HepG2 (cell line): ENCODE measurements around the gene RASL10A. TPM values are rescaled to one million over a fixed set of nuclear protein-coding genes. Genes with fewer than 3 reads are reported as not detected.

Experiments used
- AGO2 ChIP-seq: fragments of 200-400 bp; formaldehyde crosslinking; optimal IDR thresholded peaks from 2 replicates; pipeline ENCODE3; 2017; ENCODE audit warnings: mild to moderate bottlenecking, low read depth, low read length, moderate library complexity
- CBX1 ChIP-seq: IDR thresholded peaks from one replicate; pipeline ENCODE4 v1.6.1; 2016; ENCODE audit warnings: antibody characterized with exemption, low read depth
- EED ChIP-seq: sonication (generic); formaldehyde crosslinking; IDR thresholded peaks from 2 replicates; pipeline ENCODE4 v1.5.0; 2020; ENCODE audit warnings: mild to moderate bottlenecking, missing genetic modification reagents
- GATAD2A ChIP-seq: IDR thresholded peaks from 2 replicates; pipeline ENCODE4 v1.6.1; 2016
- JUN ChIP-seq: sonication (generic); formaldehyde crosslinking; IDR thresholded peaks from 2 replicates; pipeline ENCODE4 v1.4.0; 2020; ENCODE audit warnings: mild to moderate bottlenecking, missing genetic modification reagents
- KLF15 ChIP-seq: sonication (generic); formaldehyde crosslinking; IDR thresholded peaks from 2 replicates; pipeline ENCODE4 v1.8.1; 2023; ENCODE audit warnings: borderline replicate concordance, mild to moderate bottlenecking, inconsistent platforms, missing genetic modification reagents, mixed read lengths
- MAFG ChIP-seq: sonication (generic); formaldehyde crosslinking; IDR thresholded peaks from 2 replicates; pipeline ENCODE4 v1.5.1; 2020; ENCODE audit warnings: mild to moderate bottlenecking, missing genetic modification reagents
- NONO ChIP-seq, 2 experiments: fragments of 450-650 bp in 1 of 2; sonication (generic) in 1 of 2; formaldehyde crosslinking in 1 of 2; IDR thresholded peaks in 1 of 2; conservative IDR thresholded peaks in 1 of 2; 2 replicates each; pipeline versions ENCODE4 v1.6.1 to v1.8.0; 2017 to 2022; ENCODE audit warnings: mild to moderate bottlenecking in 1 of 2, missing genetic modification reagents in 1 of 2, moderate library complexity in 1 of 2
- POGZ ChIP-seq: sonication (generic); formaldehyde crosslinking; IDR thresholded peaks from 2 replicates; pipeline ENCODE4 v1.4.0; 2020; ENCODE audit warnings: mild to moderate bottlenecking, missing genetic modification reagents
- RAD21 ChIP-seq: fragments of 450-650 bp; formaldehyde crosslinking; IDR thresholded peaks from 2 replicates; pipeline ENCODE4 v1.5.0; 2020; ENCODE audit warnings: mild to moderate bottlenecking
- RBFOX2 ChIP-seq: fragments of 200-400 bp; formaldehyde crosslinking; IDR thresholded peaks from 2 replicates; pipeline ENCODE4 v1.6.1; 2017; ENCODE audit warnings: low read depth, mild to moderate bottlenecking, low read length
- SAP130 ChIP-seq: IDR thresholded peaks from 2 replicates; pipeline ENCODE4 v1.6.1; 2016; ENCODE audit warnings: low read depth
- SIX1 ChIP-seq: sonication (generic); formaldehyde crosslinking; IDR thresholded peaks from 2 replicates; pipeline ENCODE4 v1.4.0; 2020; ENCODE audit warnings: missing genetic modification reagents, borderline replicate concordance
- SOX5 ChIP-seq: IDR thresholded peaks from 2 replicates; pipeline ENCODE4 v1.6.1; 2016; ENCODE audit warnings: borderline replicate concordance
- SPEN ChIP-seq: sonication (generic); formaldehyde crosslinking; IDR thresholded peaks from 2 replicates; pipeline ENCODE4 v1.5.1; 2020; ENCODE audit warnings: low read depth, mild to moderate bottlenecking, missing genetic modification reagents
- ZFP36L1 ChIP-seq: sonication (generic); formaldehyde crosslinking; IDR thresholded peaks from 2 replicates; pipeline ENCODE4 v1.8.0; 2022; ENCODE audit warnings: mild to moderate bottlenecking, missing genetic modification reagents, moderate library complexity
- ZNF101 ChIP-seq: sonication (generic); formaldehyde crosslinking; IDR thresholded peaks from 2 replicates; pipeline ENCODE4 v1.4.0; 2020; ENCODE audit warnings: mild to moderate bottlenecking, low read depth, missing genetic modification reagents, borderline replicate concordance
- ZNF136 ChIP-seq: sonication (generic); formaldehyde crosslinking; IDR thresholded peaks from 2 replicates; pipeline ENCODE4 v1.8.1; 2022; ENCODE audit warnings: low read depth, mild to moderate bottlenecking, moderate library complexity, missing genetic modification reagents
- ZNF616 ChIP-seq: sonication (generic); formaldehyde crosslinking; IDR thresholded peaks from 2 replicates; pipeline ENCODE4 v1.5.0; 2020; ENCODE audit warnings: low read depth, mild to moderate bottlenecking, missing genetic modification reagents
- ZSCAN22 ChIP-seq: sonication (generic); formaldehyde crosslinking; IDR thresholded peaks from 2 replicates; pipeline ENCODE4 v1.4.0; 2020; ENCODE audit warnings: mild to moderate bottlenecking, missing genetic modification reagents
- ZSCAN25 ChIP-seq: sonication (generic); formaldehyde crosslinking; IDR thresholded peaks from 2 replicates; pipeline ENCODE4 v1.8.0; 2022; ENCODE audit warnings: mild to moderate bottlenecking, missing genetic modification reagents
- polyA plus RNA-seq, 8 experiments: library from polyadenylated mRNA; depleted of rRNA in 3 of 8; stranded (reverse) in 7 of 8; unstranded in 1 of 8; fragments of >200 nt; fragmentation: Illumina TruSeq in 4 of 8; extraction: Trizol in 4 of 8; gene quantifications; 2 replicates each; pipeline versions ENCODE4 v1.2.1 to v1.2.3, GENCODE V29; 2011 to 2016; ENCODE audit warnings: low read depth in 4 of 8, missing spikeins in 1 of 8, mixed read lengths in 1 of 8; ENCODE audit not compliant: insufficient read depth in 1 of 8
- total RNA-seq, 5 experiments: library from RNA; depleted of rRNA; stranded (reverse); fragments of >200 nt; fragmentation: Illumina TruSeq; extraction: Trizol; gene quantifications; 2 replicates each; pipeline ENCODE4 v1.2.3, GENCODE V29; 2016; ENCODE audit warnings: low read depth in 1 of 5
- TF ChIP-seq, protein P1 (sequence below): IDR thresholded peaks from 2 replicates; pipeline ENCODE4 v1.6.1; 2012; ENCODE audit warnings: low read depth, low read length, improper control_type of control experiment
- TF ChIP-seq, protein P2 (sequence below): sonication (generic); formaldehyde crosslinking; IDR thresholded peaks from 2 replicates; pipeline ENCODE4 v1.8.1; 2023; ENCODE audit warnings: mild to moderate bottlenecking, missing genetic modification reagents
- TF ChIP-seq, protein P3 (sequence below): IDR thresholded peaks from 2 replicates; pipeline ENCODE4 v1.6.1; 2016; ENCODE audit warnings: mild to moderate bottlenecking
- TF ChIP-seq, protein P4 (sequence below): sonication (generic); formaldehyde crosslinking; IDR thresholded peaks from 2 replicates; pipeline ENCODE4 v1.5.0; 2020; ENCODE audit warnings: mild to moderate bottlenecking, missing genetic modification reagents

The RASL10A gene
- total and polyA plus RNA-seq, 2 of the 13 experiments (the other 11 are each of a cell fraction or from before 2014, with no cell fraction given), result 0.05 to 0.22 TPM

DNA sequence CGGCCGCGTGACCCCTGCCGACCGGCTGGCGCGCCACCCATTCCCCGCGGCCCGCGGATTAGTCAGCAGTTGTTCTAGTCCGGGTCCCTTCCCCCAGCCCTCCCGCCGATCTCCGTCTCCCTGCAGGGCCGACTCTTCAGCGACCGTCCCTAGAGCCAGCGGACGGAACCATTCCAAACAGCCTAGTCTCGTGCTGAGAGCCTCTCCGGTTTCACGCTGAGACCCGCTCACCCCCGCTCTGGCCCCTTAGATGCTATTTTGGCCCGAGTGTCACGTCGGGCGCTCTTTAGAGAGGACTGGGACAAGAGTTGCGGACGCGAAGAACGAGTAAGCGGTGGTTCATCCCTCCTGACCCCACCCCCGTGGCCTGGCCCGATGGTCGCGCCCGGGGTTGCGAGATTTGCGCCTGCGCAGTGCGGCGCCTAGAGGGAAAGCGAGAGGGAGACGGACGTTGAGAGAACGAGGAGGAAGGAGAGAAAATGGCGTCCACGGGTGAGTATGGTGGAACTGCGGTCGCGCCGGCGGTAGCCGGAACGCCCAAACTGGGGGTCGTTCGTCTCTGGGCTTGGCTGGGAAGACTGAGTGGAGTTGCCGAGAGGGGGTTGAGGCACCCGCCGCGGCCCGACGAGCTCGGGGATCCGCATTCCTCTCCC is 47.5 kb downstream of the RASL10A start, which contains the start of the genes EWSR1 and RHBDD3 (continued):
- TF ChIP-seq, protein P1, sequence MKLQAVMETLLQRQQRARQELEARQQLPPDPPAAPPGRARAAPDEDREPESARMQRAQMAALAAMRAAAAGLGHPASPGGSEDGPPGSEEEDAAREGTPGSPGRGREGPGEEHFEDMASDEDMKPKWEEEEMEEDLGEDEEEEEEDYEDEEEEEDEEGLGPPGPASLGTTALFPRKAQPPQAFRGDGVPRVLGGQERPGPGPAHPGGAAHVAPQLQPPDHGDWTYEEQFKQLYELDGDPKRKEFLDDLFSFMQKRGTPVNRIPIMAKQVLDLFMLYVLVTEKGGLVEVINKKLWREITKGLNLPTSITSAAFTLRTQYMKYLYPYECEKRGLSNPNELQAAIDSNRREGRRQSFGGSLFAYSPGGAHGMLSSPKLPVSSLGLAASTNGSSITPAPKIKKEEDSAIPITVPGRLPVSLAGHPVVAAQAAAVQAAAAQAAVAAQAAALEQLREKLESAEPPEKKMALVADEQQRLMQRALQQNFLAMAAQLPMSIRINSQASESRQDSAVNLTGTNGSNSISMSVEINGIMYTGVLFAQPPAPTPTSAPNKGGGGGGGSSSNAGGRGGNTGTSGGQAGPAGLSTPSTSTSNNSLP, result no peak; the same call in 1 of the 2 replicates
- TF ChIP-seq, protein P2, sequence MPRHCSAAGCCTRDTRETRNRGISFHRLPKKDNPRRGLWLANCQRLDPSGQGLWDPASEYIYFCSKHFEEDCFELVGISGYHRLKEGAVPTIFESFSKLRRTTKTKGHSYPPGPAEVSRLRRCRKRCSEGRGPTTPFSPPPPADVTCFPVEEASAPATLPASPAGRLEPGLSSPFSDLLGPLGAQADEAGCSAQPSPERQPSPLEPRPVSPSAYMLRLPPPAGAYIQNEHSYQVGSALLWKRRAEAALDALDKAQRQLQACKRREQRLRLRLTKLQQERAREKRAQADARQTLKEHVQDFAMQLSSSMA (CRISPR knock-in tag), result no peak
- TF ChIP-seq ZNF136 (CRISPR knock-in tag) (peak; percentile 72), POGZ (CRISPR knock-in tag) (peak; percentile 75), SOX5 (no peak), SPEN (peak; percentile 56; the same call in 1 of the 2 replicates), SAP130 (peak; percentile 86), GATAD2A (CRISPR knock-in tag) (peak; percentile 68), RBFOX2 (peak; percentile 94), ZSCAN25 (CRISPR knock-in tag) (0 out of 2 replicates have a peak, but pooled peaks have one; percentile 34), EED (CRISPR knock-in tag) (no peak), JUN (CRISPR knock-in tag) (0 out of 2 replicates have a peak, but pooled peaks have one; percentile 13), SIX1 (CRISPR knock-in tag) (no peak), ZSCAN22 (peak; percentile 48; the same call in 1 of the 2 replicates), AGO2 (no peak), ZFP36L1 (CRISPR knock-in tag) (peak; percentile 47; the same call in 1 of the 2 replicates), NONO (IDR thresholded peaks at IDR 0.05) (no peak), NONO (CRISPR knock-in tag; conservative IDR thresholded peaks at IDR 0.05) (peak; percentile 75), RAD21 (CRISPR knock-in tag) (peak; percentile 64; the same call in 1 of the 2 replicates), MAFG (CRISPR knock-in tag) (peak; percentile 79; the same call in 1 of the 2 replicates), KLF15 (CRISPR knock-in tag) (no peak), ZNF616 (CRISPR knock-in tag) (no peak), CBX1 (peak; percentile 61), ZNF101 (no peak)
- TF ChIP-seq, protein P3, sequence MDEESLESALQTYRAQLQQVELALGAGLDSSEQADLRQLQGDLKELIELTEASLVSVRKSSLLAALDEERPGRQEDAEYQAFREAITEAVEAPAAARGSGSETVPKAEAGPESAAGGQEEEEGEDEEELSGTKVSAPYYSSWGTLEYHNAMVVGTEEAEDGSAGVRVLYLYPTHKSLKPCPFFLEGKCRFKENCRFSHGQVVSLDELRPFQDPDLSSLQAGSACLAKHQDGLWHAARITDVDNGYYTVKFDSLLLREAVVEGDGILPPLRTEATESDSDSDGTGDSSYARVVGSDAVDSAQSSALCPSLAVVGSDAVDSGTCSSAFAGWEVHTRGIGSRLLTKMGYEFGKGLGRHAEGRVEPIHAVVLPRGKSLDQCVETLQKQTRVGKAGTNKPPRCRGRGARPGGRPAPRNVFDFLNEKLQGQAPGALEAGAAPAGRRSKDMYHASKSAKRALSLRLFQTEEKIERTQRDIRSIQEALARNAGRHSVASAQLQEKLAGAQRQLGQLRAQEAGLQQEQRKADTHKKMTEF, result peak; percentile 71
- TF ChIP-seq, protein P4, sequence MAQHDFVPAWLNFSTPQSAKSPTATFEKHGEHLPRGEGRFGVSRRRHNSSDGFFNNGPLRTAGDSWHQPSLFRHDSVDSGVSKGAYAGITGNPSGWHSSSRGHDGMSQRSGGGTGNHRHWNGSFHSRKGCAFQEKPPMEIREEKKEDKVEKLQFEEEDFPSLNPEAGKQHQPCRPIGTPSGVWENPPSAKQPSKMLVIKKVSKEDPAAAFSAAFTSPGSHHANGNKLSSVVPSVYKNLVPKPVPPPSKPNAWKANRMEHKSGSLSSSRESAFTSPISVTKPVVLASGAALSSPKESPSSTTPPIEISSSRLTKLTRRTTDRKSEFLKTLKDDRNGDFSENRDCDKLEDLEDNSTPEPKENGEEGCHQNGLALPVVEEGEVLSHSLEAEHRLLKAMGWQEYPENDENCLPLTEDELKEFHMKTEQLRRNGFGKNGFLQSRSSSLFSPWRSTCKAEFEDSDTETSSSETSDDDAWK, result no peak
